ENCODE results near the gene GPR108. TPM values are rescaled to one million over a fixed set of nuclear protein-coding genes. Genes with fewer than 3 reads are reported as not detected.

Gene GPR108
- total and polyA plus RNA-seq, 7 donors = 12.5 to 27.8 (median 24.2) TPM

- no peak for TF ChIP-seq CTCF (IDR thresholded peaks at IDR 0.05)
- H3K27ac ChIP-seq = no peak overlapping the region
- DNase-seq = peak in 1 of 2 donors; percentile 21
- H3K36me3 ChIP-seq (ENCODE audit: insufficient read depth in 1 of 2, low read depth in 1 of 2) = no peaks in the 10 kb centered on the region
- WGBS, 3 donors = 83 to 87% (median 84%) methylated on average over 19 to 20 of the region's 20 CpGs
- no peak for ATAC-seq
- no peak overlapping the region for H3K4me3 ChIP-seq
- H3K27me3 ChIP-seq (ENCODE audit: insufficient read depth in 3 of 3, low read length in 2 of 3) = peaks cover 0 to 37% (median 16%) of the 10 kb centered on the region in 3 donors
- no peaks in the 10 kb centered on the region for H3K4me1 ChIP-seq
- H3K9me3 ChIP-seq = no peaks in the 10 kb centered on the region
- intact Hi-C loops (cut with DNase I) = no loop called here
Observed at GRCh38 chr19:6712692-6713670, 24.4 kb downstream of the GPR108 start.

- no peak for TF ChIP-seq CTCF (IDR thresholded peaks at IDR 0.05)
- DNase-seq = peak in 1 of 2 donors; percentile 23
- Histone ChIP-seq H3K36me3 (ENCODE audit: insufficient read depth in 1 of 2, low read depth in 1 of 2) (no peaks in the 10 kb centered on the region), H3K4me3 (no peak overlapping the region), H3K27me3 (ENCODE audit: insufficient read depth in 3 of 3, low read length in 2 of 3) (peaks cover 0 to 38% (median 19%) of the 10 kb centered on the region in 3 donors), H3K9me3 (no peaks in the 10 kb centered on the region), H3K4me1 (no peaks in the 10 kb centered on the region), H3K27ac (no peak overlapping the region)
- 86 to 88% (median 87%) methylated on average over 16 of the region's 16 CpGs for WGBS, 3 donors
- no peak for ATAC-seq
- intact Hi-C loops (cut with DNase I) = no loop called here
Observed at GRCh38 chr19:6712231-6712630, 25.1 kb downstream of the GPR108 start.

DNA sequence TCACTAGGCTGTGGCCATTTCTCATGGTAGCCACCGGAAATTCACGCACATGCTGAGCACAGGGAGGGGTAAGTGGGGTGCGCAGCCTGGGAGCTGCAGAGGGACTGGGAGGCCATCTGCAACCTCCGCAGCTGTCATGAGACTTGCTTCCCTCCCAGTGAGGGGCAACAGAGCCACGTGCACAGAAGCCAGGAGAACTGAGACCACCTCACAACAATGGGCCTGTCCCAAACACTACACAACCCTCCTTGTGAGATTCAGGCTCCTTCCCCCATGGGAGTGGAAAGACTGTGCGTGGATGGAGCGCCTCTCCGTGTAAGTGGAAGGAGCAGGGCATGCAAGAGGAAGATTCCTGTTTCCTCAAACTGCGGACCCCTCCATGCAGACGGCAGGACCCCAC is 25.8 kb downstream of the GPR108 start:
- 54 to 58% (median 56%) methylated on average over 10 of the region's 10 CpGs for WGBS, 3 donors
- no peak overlapping the region for H3K4me3 ChIP-seq
- intact Hi-C loops (cut with DNase I) = no loop called here
- TF ChIP-seq CTCF (IDR thresholded peaks at IDR 0.05) = no peak
- DNase-seq = peak in 1 of 2 donors; percentile 8
- H3K27me3 ChIP-seq (ENCODE audit: insufficient read depth in 3 of 3, low read length in 2 of 3) = peaks cover 0 to 38% (median 19%) of the 10 kb centered on the region in 3 donors
- no peaks in the 10 kb centered on the region for H3K9me3 ChIP-seq
- no peak overlapping the region for H3K27ac ChIP-seq
- no peaks in the 10 kb centered on the region for H3K36me3 ChIP-seq (ENCODE audit: insufficient read depth in 1 of 2, low read depth in 1 of 2)
- no peaks in the 10 kb centered on the region for H3K4me1 ChIP-seq
- no peak for ATAC-seq

GRCh38 chr19:6711078-6711361 is 26.4 kb downstream of the GPR108 start:
- ATAC-seq (no peak), DNase-seq (peak in 1 of 2 donors; percentile 36)
- H3K27ac ChIP-seq = no peak overlapping the region
- no peaks in the 10 kb centered on the region for H3K4me1 ChIP-seq
- peaks cover 0 to 33% (median 22%) of the 10 kb centered on the region in 3 donors for H3K27me3 ChIP-seq (ENCODE audit: insufficient read depth in 3 of 3, low read length in 2 of 3)
- H3K36me3 ChIP-seq (ENCODE audit: insufficient read depth in 1 of 2, low read depth in 1 of 2) = no peaks in the 10 kb centered on the region
- intact Hi-C loops (cut with DNase I) = no loop called here
- no peaks in the 10 kb centered on the region for H3K9me3 ChIP-seq
- TF ChIP-seq CTCF (IDR thresholded peaks at IDR 0.05) = no peak
- WGBS, 3 donors = 38 to 53% (median 47%) methylated on average over 9 of the region's 9 CpGs
- H3K4me3 ChIP-seq = no peak overlapping the region
